Central memory CD4-positive, alpha-beta T cell (primary cell): Measurements from ENCODE around the gene PAX7.
"Not testable (repeated sequence)": the region's sequence is repeated elsewhere in the genome, so short reads cannot be mapped to it uniquely, and the experiment has no call there.

Experiments used
- DNase-seq: peaks from one replicate; pipeline ENCODE4 v3.0.0; 2022
- total RNA-seq, 3 experiments: gene quantifications; one replicate each; lab custom pipeline; 2026; lab: John Stamatoyannopoulos, UW

The PAX7 gene
- total RNA-seq, result 0 reads per million in 3 experiments

GRCh38 chr1:18630511-18631495 lies at the start of gene PAX7:
PAX7 (plus strand) TSS chr1:18630846; CDS start chr1:18631604, 758 bp downstream.
- no peak for DNase-seq

- DNase-seq, result no peak
These were observed 49.2 kb upstream of the PAX7 start for GRCh38 chr1:18581420-18581880.

GRCh38 chr1:18582890-18583289 lies 47.8 kb upstream of the PAX7 start:
- DNase-seq, result no peak

GRCh38 chr1:18583326-18583941 lies 47.2 kb upstream of the PAX7 start:
- no peak for DNase-seq

GRCh38 chr1:18586016-18586415 lies 44.6 kb upstream of the PAX7 start:
- DNase-seq, result not testable (repeated sequence)

GRCh38 chr1:18588093-18588492 lies 42.6 kb upstream of the PAX7 start:
- no peak for DNase-seq

GRCh38 chr1:18592368-18592767 lies 38.3 kb upstream of the PAX7 start:
- no peak for DNase-seq

GRCh38 chr1:18597160-18598042 lies 33.2 kb upstream of the PAX7 start:
- DNase-seq, result peak; percentile 21

GRCh38 chr1:18599086-18599485 lies 31.6 kb upstream of the PAX7 start:
- DNase-seq, result no peak

GRCh38 chr1:18599704-18600103 lies 30.9 kb upstream of the PAX7 start:
- no peak for DNase-seq

- no peak for DNase-seq
These were observed 28.0 kb upstream of the PAX7 start for GRCh38 chr1:18602533-18603211.

- no peak for DNase-seq
These were observed 27.3 kb upstream of the PAX7 start for GRCh38 chr1:18603212-18603852.

- DNase-seq, result no peak
These were observed 24.0 kb upstream of the PAX7 start for GRCh38 chr1:18606443-18607288.

GRCh38 chr1:18607289-18607760 lies 23.3 kb upstream of the PAX7 start:
- DNase-seq, result no peak

GRCh38 chr1:18608534-18608933 lies 22.1 kb upstream of the PAX7 start:
- no peak for DNase-seq

GRCh38 chr1:18611311-18611710 lies 19.3 kb upstream of the PAX7 start:
- no peak for DNase-seq

- no peak for DNase-seq
These were observed 18.6 kb upstream of the PAX7 start for GRCh38 chr1:18612073-18612472.

GRCh38 chr1:18614069-18614735 lies 16.4 kb upstream of the PAX7 start:
- DNase-seq, result no peak

GRCh38 chr1:18618546-18619466 lies 11.8 kb upstream of the PAX7 start:
- no peak for DNase-seq
